Measurements from ENCODE around the gene DOC2A. TPM values are rescaled to one million over a fixed set of nuclear protein-coding genes. Genes with fewer than 3 reads are reported as not detected.

DOC2A gene
- total and polyA plus RNA-seq, 2 donors (not counting 1 experiment from before 2014, with no cell fraction given): not detected

GRCh38 chr16:29996766-29997250 lies 14.0 kb downstream of the DOC2A start:
- Histone ChIP-seq H3K27ac (ENCODE audit: low read length in 2 of 2) (peak overlapping the region in 1 of 2 donors; percentile 97), H3K4me1 (ENCODE audit: control insufficient read depth in 2 of 2, insufficient read depth in 2 of 2, low read length in 2 of 2) (peaks cover 15 to 22% of the 10 kb centered on the region in 2 donors), H3K9me3 (ENCODE audit: control extremely low read depth in 1 of 3, control insufficient read depth in 2 of 3, insufficient read depth in 1 of 3, low read length in 2 of 3) (no peaks in the 10 kb centered on the region), H3K79me2 (ENCODE audit: control insufficient read depth, insufficient read depth, low read length) (peaks cover 13% of the 10 kb centered on the region), H3K9ac (ENCODE audit: low read length) (peak overlapping the region; percentile 97), H4K20me1 (ENCODE audit: control insufficient read depth, insufficient read depth, low read length, poor library complexity, severe bottlenecking) (peaks cover 17% of the 10 kb centered on the region), H3K4me2 (replicated peaks; ENCODE audit: low read depth, low read length, poor library complexity, severe bottlenecking) (peak overlapping the region; percentile 83), H3K4me3 (ENCODE audit: control extremely low read depth in 1 of 5, extremely low read depth in 1 of 5, insufficient read depth in 1 of 5, low read depth in 2 of 5, low read length in 4 of 5) (peak overlapping the region; percentile 45 to 100 (median 93)), H3K27me3 (replicated peaks in 1 of 4; ENCODE audit: control extremely low read depth in 1 of 4, control insufficient read depth in 3 of 4, insufficient read depth in 4 of 4, low read length in 3 of 4) (no peaks in the 10 kb centered on the region), H2AFZ (ENCODE audit: insufficient read depth, low read depth, low read length, poor library complexity, severe bottlenecking) (peak overlapping the region; percentile 96), H3K36me3 (replicated peaks in 1 of 2; ENCODE audit: control extremely low read depth in 1 of 2, control insufficient read depth in 1 of 2, extremely low read depth in 1 of 2, insufficient read depth in 2 of 2, low read length in 1 of 2) (peaks cover 0 to 50% of the 10 kb centered on the region in 2 experiments)
- Mint-ChIP-seq H3K4me3 (peak overlapping the region; percentile 98), H3K27me3 (no peaks in the 10 kb centered on the region), H3K4me1 (peaks cover 43% of the 10 kb centered on the region), H3K9me3 (ENCODE audit: insufficient read depth) (no peaks in the 10 kb centered on the region), H3K27ac (peak overlapping the region; percentile 94)
- no peak for ATAC-seq (ENCODE audit: low read depth)
- ChIA-PET POLR2A (interaction anchor here (0.7 kb wide), 2 partner anchors 11 to 923 kb away, joined by 3 to 4 read pairs; no protein-coding TSS in a partner anchor), CTCF (interaction anchor here (0.7 to 1.0 kb wide), 3 partner anchors 9 to 150 kb away, joined by 3 to 6 read pairs (median 3); partner anchors contain the start of gene ALDOA)
- WGBS (ENCODE audit: insufficient coverage): 34% methylated on average over 4 of the region's 9 CpGs
- TF ChIP-seq EZH2 (IDR thresholded peaks at IDR 0.05; ENCODE audit: borderline replicate concordance, insufficient read depth, low read depth, low read length, poor library complexity, severe bottlenecking) (no peak), CTCF (IDR thresholded peaks at IDR 0.05) (no peak)
- DNase-seq: no peak
- intact Hi-C loops (cut with micrococcal nuclease): loop anchor here (1.0 to 5.0 kb wide), 7 partner anchors 24 to 660 kb away; partner anchors contain the start of genes CDIPT, FBRS, KCTD13 and KIF22

All from B cell (primary cell).